Thyroid gland (tissue), 4 donors: ENCODE results near the gene MAPRE3.

Source experiments
- POLR2A ChIP-seq, 2 donors: fragments of 450-650 bp; IDR thresholded peaks; one replicate each; pipeline ENCODE4 v1.6.1; 2017; ENCODE audit warnings: antibody characterized with exemption in 2 of 2, mild to moderate bottlenecking in 2 of 2, moderate library complexity in 1 of 2
- TF ChIP-seq, protein P1 (sequence below), 6 experiments: fragments of 200-600 bp in 3 of 6; fragments of 450-650 bp in 3 of 6; sonication (generic) in 3 of 6; IDR thresholded peaks; one replicate each; pipeline ENCODE4 v1.5.1; 2016 to 2019; ENCODE audit warnings: antibody characterized with exemption in 6 of 6, mild to moderate bottlenecking in 2 of 6, inconsistent platforms in 1 of 6, moderate library complexity in 1 of 6

DNA sequence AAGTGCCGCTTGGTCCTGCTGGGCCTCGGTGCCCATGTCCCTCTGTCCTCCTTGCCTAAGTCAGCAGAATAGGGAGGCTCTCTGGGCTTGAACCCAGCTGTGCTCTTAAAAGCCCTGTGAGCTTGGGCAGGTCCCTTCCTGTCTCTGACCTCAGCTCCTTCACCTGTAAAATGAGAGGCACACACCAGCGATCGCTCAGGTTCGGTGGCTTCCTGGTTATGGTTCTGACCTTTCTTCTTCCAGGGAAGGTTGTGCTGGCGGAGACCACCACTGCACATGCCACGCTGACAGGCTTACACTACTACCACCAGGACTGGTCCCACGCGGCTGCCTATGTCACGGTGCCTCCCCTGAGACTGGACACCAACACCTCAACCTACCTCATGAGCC is 36.1 kb upstream of the MAPRE3 start:
- TF ChIP-seq, protein P1, sequence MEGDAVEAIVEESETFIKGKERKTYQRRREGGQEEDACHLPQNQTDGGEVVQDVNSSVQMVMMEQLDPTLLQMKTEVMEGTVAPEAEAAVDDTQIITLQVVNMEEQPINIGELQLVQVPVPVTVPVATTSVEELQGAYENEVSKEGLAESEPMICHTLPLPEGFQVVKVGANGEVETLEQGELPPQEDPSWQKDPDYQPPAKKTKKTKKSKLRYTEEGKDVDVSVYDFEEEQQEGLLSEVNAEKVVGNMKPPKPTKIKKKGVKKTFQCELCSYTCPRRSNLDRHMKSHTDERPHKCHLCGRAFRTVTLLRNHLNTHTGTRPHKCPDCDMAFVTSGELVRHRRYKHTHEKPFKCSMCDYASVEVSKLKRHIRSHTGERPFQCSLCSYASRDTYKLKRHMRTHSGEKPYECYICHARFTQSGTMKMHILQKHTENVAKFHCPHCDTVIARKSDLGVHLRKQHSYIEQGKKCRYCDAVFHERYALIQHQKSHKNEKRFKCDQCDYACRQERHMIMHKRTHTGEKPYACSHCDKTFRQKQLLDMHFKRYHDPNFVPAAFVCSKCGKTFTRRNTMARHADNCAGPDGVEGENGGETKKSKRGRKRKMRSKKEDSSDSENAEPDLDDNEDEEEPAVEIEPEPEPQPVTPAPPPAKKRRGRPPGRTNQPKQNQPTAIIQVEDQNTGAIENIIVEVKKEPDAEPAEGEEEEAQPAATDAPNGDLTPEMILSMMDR (IDR thresholded peaks at IDR 0.05), result no peak
- TF ChIP-seq POLR2A (IDR thresholded peaks at IDR 0.05), result no peak
